HepG2 (cell line): ENCODE measurements around the gene RBM12. TPM values are rescaled to one million over a fixed set of nuclear protein-coding genes. Genes with fewer than 3 reads are reported as not detected.

ENCODE experiments used
- ARNT ChIP-seq: fragments of 450-650 bp; IDR thresholded peaks from 2 replicates; pipeline ENCODE4 v1.6.1; 2017
- ATF7 ChIP-seq, 2 experiments: fragments of 450-650 bp in 1 of 2; sonication (generic) in 1 of 2; formaldehyde crosslinking in 1 of 2; IDR thresholded peaks; 2 replicates each; pipeline versions ENCODE4 v1.4.0 to v1.6.1; 2016 to 2020; ENCODE audit warnings: antibody characterized with exemption in 1 of 2, mild to moderate bottlenecking in 1 of 2, missing genetic modification reagents in 1 of 2
- HOXA5 ChIP-seq: sonication (generic); formaldehyde crosslinking; IDR thresholded peaks from 2 replicates; pipeline ENCODE4 v1.4.0; 2020; ENCODE audit warnings: missing genetic modification reagents
- IKZF1 ChIP-seq: fragments of 450-650 bp; IDR thresholded peaks from 2 replicates; pipeline ENCODE4 v1.7.1; 2016
- NR2F2 ChIP-seq: IDR thresholded peaks from 2 replicates; pipeline ENCODE4 v1.6.1; 2012; ENCODE audit warnings: low read depth, inconsistent platforms, borderline replicate concordance
- PHF8 ChIP-seq: sonication (generic); formaldehyde crosslinking; IDR thresholded peaks from 2 replicates; pipeline ENCODE4 v1.5.0; 2020; ENCODE audit warnings: missing genetic modification reagents
- RBM22 ChIP-seq: fragments of 200-400 bp; formaldehyde crosslinking; optimal IDR thresholded peaks from 2 replicates; pipeline ENCODE3; 2017; ENCODE audit warnings: mild to moderate bottlenecking, low read length, moderate library complexity
- SNAPC2 ChIP-seq: sonication (generic); formaldehyde crosslinking; IDR thresholded peaks from 2 replicates; pipeline ENCODE4 v1.8.1; 2022; ENCODE audit warnings: mild to moderate bottlenecking, missing genetic modification reagents
- SP1 ChIP-seq, 2 experiments: fragments of 450-650 bp in 1 of 2; sonication (generic) in 1 of 2; formaldehyde crosslinking in 1 of 2; IDR thresholded peaks; 2 replicates each; pipeline versions ENCODE4 v1.4.0 to v1.6.1; 2016 to 2020; ENCODE audit warnings: missing genetic modification reagents in 1 of 2
- THAP11 ChIP-seq: IDR thresholded peaks from 2 replicates; pipeline ENCODE4 v1.6.1; 2016; ENCODE audit warnings: missing biosample characterization, missing genetic modification reagents
- ZBTB7B ChIP-seq: sonication (generic); formaldehyde crosslinking; IDR thresholded peaks from 2 replicates; pipeline ENCODE4 v1.4.0; 2020; ENCODE audit warnings: missing genetic modification reagents
- ZFY ChIP-seq: sonication (generic); formaldehyde crosslinking; IDR thresholded peaks from 2 replicates; pipeline ENCODE4 v1.4.0; 2020; ENCODE audit warnings: missing genetic modification reagents
- ZNF34 ChIP-seq: sonication (generic); formaldehyde crosslinking; IDR thresholded peaks from 2 replicates; pipeline ENCODE4 v1.4.0; 2020; ENCODE audit warnings: mild to moderate bottlenecking, missing genetic modification reagents, borderline replicate concordance
- ZNF550 ChIP-seq: sonication (generic); formaldehyde crosslinking; IDR thresholded peaks from 2 replicates; pipeline ENCODE4 v1.4.0; 2020; ENCODE audit warnings: mild to moderate bottlenecking, missing genetic modification reagents, borderline replicate concordance
- ZNF614 ChIP-seq: IDR thresholded peaks from 2 replicates; pipeline ENCODE4 v1.6.1; 2018; ENCODE audit warnings: missing biosample characterization, missing genetic modification reagents, inconsistent platforms, borderline replicate concordance
- ZNF816 ChIP-seq: sonication (generic); formaldehyde crosslinking; IDR thresholded peaks from 2 replicates; pipeline ENCODE4 v1.8.0; 2022; ENCODE audit warnings: missing genetic modification reagents, mild to moderate bottlenecking, borderline replicate concordance
- polyA plus RNA-seq, 8 experiments: library from polyadenylated mRNA; depleted of rRNA in 3 of 8; stranded (reverse) in 7 of 8; unstranded in 1 of 8; fragments of >200 nt; fragmentation: Illumina TruSeq in 4 of 8; extraction: Trizol in 4 of 8; gene quantifications; 2 replicates each; pipeline versions ENCODE4 v1.2.1 to v1.2.3, GENCODE V29; 2011 to 2016; ENCODE audit warnings: low read depth in 4 of 8, missing spikeins in 1 of 8, mixed read lengths in 1 of 8; ENCODE audit not compliant: insufficient read depth in 1 of 8
- total RNA-seq, 5 experiments: library from RNA; depleted of rRNA; stranded (reverse); fragments of >200 nt; fragmentation: Illumina TruSeq; extraction: Trizol; gene quantifications; 2 replicates each; pipeline ENCODE4 v1.2.3, GENCODE V29; 2016; ENCODE audit warnings: low read depth in 1 of 5
- TF ChIP-seq, protein P1 (sequence below): sonication (generic); formaldehyde crosslinking; IDR thresholded peaks from 2 replicates; pipeline ENCODE4 v1.4.0; 2020; ENCODE audit warnings: missing genetic modification reagents
- TF ChIP-seq, protein P2 (sequence below): IDR thresholded peaks from 2 replicates; pipeline ENCODE4 v1.6.1; 2016; ENCODE audit warnings: low read depth, control low read depth
- TF ChIP-seq, protein P3 (sequence below): IDR thresholded peaks from 2 replicates; pipeline ENCODE4 v1.6.1; 2016; ENCODE audit warnings: mild to moderate bottlenecking, missing biosample characterization, missing genetic modification reagents

RBM12 gene
- total and polyA plus RNA-seq, 2 of the 13 experiments (the other 11 are each of a cell fraction or from before 2014, with no cell fraction given): 97.9 to 104 TPM

DNA sequence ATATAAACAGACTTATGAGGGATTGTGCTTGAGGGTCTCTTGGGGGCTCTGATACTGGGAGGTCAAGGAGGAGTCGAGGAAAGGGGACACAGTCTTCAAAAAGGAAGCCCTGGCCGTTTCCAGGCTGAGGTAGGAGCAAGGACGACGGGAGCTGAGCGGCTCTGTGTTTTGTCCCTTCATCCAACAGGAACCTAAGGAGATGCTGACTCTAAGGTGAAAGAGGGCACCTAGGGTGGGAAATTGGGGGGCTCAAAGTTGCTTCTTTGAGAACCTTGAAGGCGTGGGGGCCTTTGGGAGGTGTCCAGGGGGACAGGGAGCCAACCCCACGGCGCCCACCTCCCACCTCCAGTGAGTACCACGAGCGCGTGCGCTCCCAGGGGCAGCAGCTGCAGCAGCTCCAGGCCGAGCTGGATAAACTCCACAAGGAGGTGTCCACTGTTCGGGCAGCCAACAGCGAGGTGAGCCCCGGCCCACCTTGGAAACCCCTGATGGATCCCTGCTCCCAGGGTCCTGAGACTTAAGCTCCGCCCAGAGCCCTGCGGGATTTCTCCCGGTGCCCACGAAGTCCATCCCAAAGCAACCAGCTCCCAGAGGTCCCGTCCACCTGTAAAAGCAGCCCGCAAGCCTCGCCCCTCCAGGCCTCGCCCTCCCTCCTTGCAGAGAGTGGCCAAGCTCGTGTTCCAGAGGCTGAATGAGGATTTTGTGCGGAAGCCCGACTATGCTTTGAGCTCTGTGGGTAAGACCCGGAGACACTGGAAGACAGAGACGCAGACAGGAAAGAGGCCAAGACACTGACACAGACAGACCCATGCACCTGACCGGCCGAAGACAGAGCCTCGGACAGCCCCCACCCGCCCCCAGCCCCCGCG lies 46.2 kb downstream of the RBM12 start (continued):
- TF ChIP-seq NR2F2 (0 out of 2 replicates have a peak, but pooled peaks have one; percentile 38), SP1 (IDR thresholded peaks at IDR 0.05) (no peak), SP1 (CRISPR knock-in tag; IDR thresholded peaks at IDR 0.05) (no peak), ZNF550 (CRISPR knock-in tag) (0 out of 2 replicates have a peak, but pooled peaks have one; percentile 65), IKZF1 (no peak), RBM22 (no peak), ZNF34 (CRISPR knock-in tag) (peak; percentile 87; the same call in 1 of the 2 replicates), SNAPC2 (CRISPR knock-in tag) (0 out of 2 replicates have a peak, but pooled peaks have one; percentile 40), PHF8 (CRISPR knock-in tag) (no peak), ARNT (no peak), THAP11 (CRISPR knock-in tag) (no peak), ZNF614 (CRISPR knock-in tag) (no peak), ATF7 (IDR thresholded peaks at IDR 0.05) (no peak), ATF7 (CRISPR knock-in tag; IDR thresholded peaks at IDR 0.05) (no peak), ZNF816 (CRISPR knock-in tag) (peak; percentile 77; the same call in 1 of the 2 replicates), ZBTB7B (CRISPR knock-in tag) (0 out of 2 replicates have a peak, but pooled peaks have one; percentile 51), ZFY (CRISPR knock-in tag) (no peak), HOXA5 (no peak)
- TF ChIP-seq, protein P1, sequence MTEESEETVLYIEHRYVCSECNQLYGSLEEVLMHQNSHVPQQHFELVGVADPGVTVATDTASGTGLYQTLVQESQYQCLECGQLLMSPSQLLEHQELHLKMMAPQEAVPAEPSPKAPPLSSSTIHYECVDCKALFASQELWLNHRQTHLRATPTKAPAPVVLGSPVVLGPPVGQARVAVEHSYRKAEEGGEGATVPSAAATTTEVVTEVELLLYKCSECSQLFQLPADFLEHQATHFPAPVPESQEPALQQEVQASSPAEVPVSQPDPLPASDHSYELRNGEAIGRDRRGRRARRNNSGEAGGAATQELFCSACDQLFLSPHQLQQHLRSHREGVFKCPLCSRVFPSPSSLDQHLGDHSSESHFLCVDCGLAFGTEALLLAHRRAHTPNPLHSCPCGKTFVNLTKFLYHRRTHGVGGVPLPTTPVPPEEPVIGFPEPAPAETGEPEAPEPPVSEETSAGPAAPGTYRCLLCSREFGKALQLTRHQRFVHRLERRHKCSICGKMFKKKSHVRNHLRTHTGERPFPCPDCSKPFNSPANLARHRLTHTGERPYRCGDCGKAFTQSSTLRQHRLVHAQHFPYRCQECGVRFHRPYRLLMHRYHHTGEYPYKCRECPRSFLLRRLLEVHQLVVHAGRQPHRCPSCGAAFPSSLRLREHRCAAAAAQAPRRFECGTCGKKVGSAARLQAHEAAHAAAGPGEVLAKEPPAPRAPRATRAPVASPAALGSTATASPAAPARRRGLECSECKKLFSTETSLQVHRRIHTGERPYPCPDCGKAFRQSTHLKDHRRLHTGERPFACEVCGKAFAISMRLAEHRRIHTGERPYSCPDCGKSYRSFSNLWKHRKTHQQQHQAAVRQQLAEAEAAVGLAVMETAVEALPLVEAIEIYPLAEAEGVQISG (CRISPR knock-in tag): no peak
- TF ChIP-seq, protein P2, sequence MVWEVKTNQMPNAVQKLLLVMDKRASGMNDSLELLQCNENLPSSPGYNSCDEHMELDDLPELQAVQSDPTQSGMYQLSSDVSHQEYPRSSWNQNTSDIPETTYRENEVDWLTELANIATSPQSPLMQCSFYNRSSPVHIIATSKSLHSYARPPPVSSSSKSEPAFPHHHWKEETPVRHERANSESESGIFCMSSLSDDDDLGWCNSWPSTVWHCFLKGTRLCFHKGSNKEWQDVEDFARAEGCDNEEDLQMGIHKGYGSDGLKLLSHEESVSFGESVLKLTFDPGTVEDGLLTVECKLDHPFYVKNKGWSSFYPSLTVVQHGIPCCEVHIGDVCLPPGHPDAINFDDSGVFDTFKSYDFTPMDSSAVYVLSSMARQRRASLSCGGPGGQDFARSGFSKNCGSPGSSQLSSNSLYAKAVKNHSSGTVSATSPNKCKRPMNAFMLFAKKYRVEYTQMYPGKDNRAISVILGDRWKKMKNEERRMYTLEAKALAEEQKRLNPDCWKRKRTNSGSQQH (CRISPR knock-in tag): peak; percentile 31; the same call in 1 of the 2 replicates
- TF ChIP-seq, protein P3, sequence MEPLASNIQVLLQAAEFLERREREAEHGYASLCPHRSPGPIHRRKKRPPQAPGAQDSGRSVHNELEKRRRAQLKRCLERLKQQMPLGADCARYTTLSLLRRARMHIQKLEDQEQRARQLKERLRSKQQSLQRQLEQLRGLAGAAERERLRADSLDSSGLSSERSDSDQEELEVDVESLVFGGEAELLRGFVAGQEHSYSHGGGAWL (CRISPR knock-in tag): peak; percentile 69; the same call in 1 of the 2 replicates
